SU-DHL-6 (cell line): ENCODE measurements around the gene RPS6KA4.

Experiments used
- H2AFZ ChIP-seq: fragments of 200-600 bp; sonication (generic); 2 replicates; pipeline ENCODE4 v1.6.1; 2014; ENCODE audit warnings: low read depth, mild to moderate bottlenecking, moderate library complexity, mixed read lengths, antibody characterized with exemption, low read length; ENCODE audit not compliant: severe bottlenecking
- H3F3A ChIP-seq: fragments of 200-600 bp; shearing (Covaris generic); 2 replicates; pipeline ENCODE4 v1.6.0; 2016; ENCODE audit warnings: antibody characterized with exemption, mild to moderate bottlenecking; ENCODE audit not compliant: insufficient read depth
- H3K27ac ChIP-seq: fragments of 200-600 bp; sonication (generic); 2 replicates; pipeline ENCODE4 v1.5.1; 2016; ENCODE audit warnings: low read depth, mild to moderate bottlenecking, low read length, moderate library complexity, mixed read lengths
- H3K27me3 ChIP-seq: fragments of 200-600 bp; sonication (generic), shearing (Covaris generic); 2 replicates; pipeline ENCODE4 v1.6.0; 2014; ENCODE audit warnings: mild to moderate bottlenecking, low read length
- H3K36me3 ChIP-seq: fragments of 200-600 bp; sonication (generic); 2 replicates; pipeline ENCODE4 v1.6.1; 2014; ENCODE audit warnings: mild to moderate bottlenecking, low read length, mixed read lengths
- H3K4me2 ChIP-seq: fragments of 300-600, 200-600 bp; shearing (Covaris generic), sonication (generic); 2 replicates; pipeline ENCODE4 v1.6.0; 2014; ENCODE audit warnings: low read length, low read depth, mild to moderate bottlenecking; ENCODE audit not compliant: poor library complexity, severe bottlenecking
- H3K4me3 ChIP-seq: fragments of 200-600 bp; sonication (generic); 2 replicates; pipeline ENCODE4 v1.5.1; 2014; ENCODE audit warnings: antibody characterized with exemption, low read length, mild to moderate bottlenecking, mixed read lengths; ENCODE audit not compliant: insufficient read depth, poor library complexity, severe bottlenecking
- H3K79me2 ChIP-seq: fragments of 200-600 bp; sonication (generic); 2 replicates; pipeline ENCODE4 v1.6.1; 2014; ENCODE audit warnings: mild to moderate bottlenecking, low read length, moderate library complexity; ENCODE audit not compliant: insufficient read depth
- H3K9ac ChIP-seq: fragments of 200-600 bp; sonication (generic); 2 replicates; pipeline ENCODE4 v1.7.0; 2014; ENCODE audit warnings: mild to moderate bottlenecking, low read length
- H3K9me2 ChIP-seq: fragments of 200-600 bp; sonication (generic); replicated peaks from 2 replicates; pipeline ENCODE4 v1.6.1; 2014; ENCODE audit warnings: low read length; ENCODE audit not compliant: insufficient read depth
- H3K9me3 ChIP-seq: fragments of 200-600 bp; sonication (generic); 2 replicates; pipeline ENCODE4 v1.6.1; 2014; ENCODE audit warnings: low read length, mixed read lengths; ENCODE audit not compliant: insufficient read depth
- H4K20me1 ChIP-seq: fragments of 200-600 bp; sonication (generic); 2 replicates; pipeline ENCODE4 v1.6.1; 2014; ENCODE audit warnings: low read depth, mild to moderate bottlenecking, antibody characterized with exemption, low read length, moderate library complexity, mixed read lengths
- CTCF ChIP-seq: fragments of 200-600 bp; sonication (generic); IDR thresholded peaks from one replicate; pipeline ENCODE4 v1.5.1; 2017; ENCODE audit warnings: antibody characterized with exemption, mild to moderate bottlenecking, low read length, moderate library complexity; ENCODE audit not compliant: insufficient read depth, poor library complexity, severe bottlenecking
- EZH2phosphoT487 ChIP-seq: fragments of 200-600 bp; sonication (generic), shearing (Covaris generic); conservative IDR thresholded peaks from 2 replicates; pipeline ENCODE4 v1.6.1; 2018; ENCODE audit warnings: mild to moderate bottlenecking, antibody characterized with exemption, low read length, moderate library complexity, mixed read lengths

The RPS6KA4 gene

GRCh38 chr11:64382047-64382446, 23.1 kb downstream of the RPS6KA4 start:
- TF ChIP-seq EZH2phosphoT487 (no peak), CTCF (no peak)
- no peaks in the 10 kb centered on the region for H3K36me3 ChIP-seq

GRCh38 chr11:64382586-64382985, 23.6 kb downstream of the RPS6KA4 start:
- Histone ChIP-seq H2AFZ (no peak overlapping the region), H3K79me2 (no peaks in the 10 kb centered on the region), H4K20me1 (no peaks in the 10 kb centered on the region), H3K9ac (no peak overlapping the region), H3K9me2 (no peaks in the 10 kb centered on the region), H3K4me3 (no peak overlapping the region), H3K4me2 (no peak overlapping the region), H3F3A (no peaks in the 10 kb centered on the region), H3K36me3 (no peaks in the 10 kb centered on the region), H3K27ac (no peak overlapping the region), H3K27me3 (no peaks in the 10 kb centered on the region), H3K9me3 (no peaks in the 10 kb centered on the region)
- no peak for TF ChIP-seq CTCF
- no peak for TF ChIP-seq EZH2phosphoT487

More at GRCh38 chr11:64382047-64382446, 23.1 kb downstream of the RPS6KA4 start:
- Histone ChIP-seq H3K27me3 (no peaks in the 10 kb centered on the region), H3K9me3 (no peaks in the 10 kb centered on the region), H3K9ac (no peak overlapping the region), H3K79me2 (no peaks in the 10 kb centered on the region), H3K4me2 (no peak overlapping the region), H3K27ac (no peak overlapping the region), H3F3A (no peaks in the 10 kb centered on the region), H3K4me3 (no peak overlapping the region), H3K9me2 (no peaks in the 10 kb centered on the region), H2AFZ (no peak overlapping the region), H4K20me1 (no peaks in the 10 kb centered on the region)

- H3K9me2 ChIP-seq, result no peaks in the 10 kb centered on the region
- no peaks in the 10 kb centered on the region for H3K79me2 ChIP-seq
- no peak overlapping the region for H2AFZ ChIP-seq
- no peak overlapping the region for H3K4me2 ChIP-seq
- H3K27me3 ChIP-seq, result no peaks in the 10 kb centered on the region
- H3F3A ChIP-seq, result no peaks in the 10 kb centered on the region
- no peaks in the 10 kb centered on the region for H4K20me1 ChIP-seq
- TF ChIP-seq CTCF (no peak), EZH2phosphoT487 (no peak)
- H3K27ac ChIP-seq, result no peak overlapping the region
- no peak overlapping the region for H3K4me3 ChIP-seq
- no peaks in the 10 kb centered on the region for H3K9me3 ChIP-seq
- H3K36me3 ChIP-seq, result no peaks in the 10 kb centered on the region
- H3K9ac ChIP-seq, result no peak overlapping the region
Observed at GRCh38 chr11:64383580-64383979, 24.6 kb downstream of the RPS6KA4 start.
